Measurements from ENCODE around the gene TMC7.

DNA sequence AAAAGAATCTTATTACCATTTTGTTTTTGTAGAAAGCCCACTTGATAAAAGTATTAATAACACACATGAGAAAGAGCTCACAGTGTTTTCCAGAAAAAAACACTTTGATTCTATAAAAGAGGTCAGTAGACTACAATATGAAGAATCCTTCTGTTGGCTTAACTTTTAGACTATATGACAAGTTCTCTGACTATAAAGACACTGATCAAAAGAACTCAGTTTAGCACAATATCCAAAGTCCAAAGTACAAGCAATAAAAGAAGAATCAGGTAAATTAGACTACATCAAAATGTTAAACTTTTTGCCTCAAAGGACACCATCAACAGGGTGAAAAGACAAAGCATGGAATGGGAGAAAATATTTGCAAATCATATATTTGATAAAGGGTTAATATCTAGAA lies 46.3 kb upstream of the TMC7 start:
- no peak for TF ChIP-seq POLR2A (IDR thresholded peaks at IDR 0.05; ENCODE audit: low read depth, low read length)
- TF ChIP-seq, protein P1, sequence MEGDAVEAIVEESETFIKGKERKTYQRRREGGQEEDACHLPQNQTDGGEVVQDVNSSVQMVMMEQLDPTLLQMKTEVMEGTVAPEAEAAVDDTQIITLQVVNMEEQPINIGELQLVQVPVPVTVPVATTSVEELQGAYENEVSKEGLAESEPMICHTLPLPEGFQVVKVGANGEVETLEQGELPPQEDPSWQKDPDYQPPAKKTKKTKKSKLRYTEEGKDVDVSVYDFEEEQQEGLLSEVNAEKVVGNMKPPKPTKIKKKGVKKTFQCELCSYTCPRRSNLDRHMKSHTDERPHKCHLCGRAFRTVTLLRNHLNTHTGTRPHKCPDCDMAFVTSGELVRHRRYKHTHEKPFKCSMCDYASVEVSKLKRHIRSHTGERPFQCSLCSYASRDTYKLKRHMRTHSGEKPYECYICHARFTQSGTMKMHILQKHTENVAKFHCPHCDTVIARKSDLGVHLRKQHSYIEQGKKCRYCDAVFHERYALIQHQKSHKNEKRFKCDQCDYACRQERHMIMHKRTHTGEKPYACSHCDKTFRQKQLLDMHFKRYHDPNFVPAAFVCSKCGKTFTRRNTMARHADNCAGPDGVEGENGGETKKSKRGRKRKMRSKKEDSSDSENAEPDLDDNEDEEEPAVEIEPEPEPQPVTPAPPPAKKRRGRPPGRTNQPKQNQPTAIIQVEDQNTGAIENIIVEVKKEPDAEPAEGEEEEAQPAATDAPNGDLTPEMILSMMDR (IDR thresholded peaks at IDR 0.05; ENCODE audit: extremely low read depth in 1 of 2, insufficient read depth in 1 of 2, low read depth in 1 of 2, low read length in 2 of 2), result no peak
- no peak for TF ChIP-seq EZH2 (IDR thresholded peaks at IDR 0.05; ENCODE audit: borderline replicate concordance, low read depth, low read length, severe bottlenecking)
- TF ChIP-seq FOS (IDR thresholded peaks at IDR 0.05; ENCODE audit: borderline replicate concordance, insufficient read depth, low read length), result no peak
- TF ChIP-seq, protein P2, sequence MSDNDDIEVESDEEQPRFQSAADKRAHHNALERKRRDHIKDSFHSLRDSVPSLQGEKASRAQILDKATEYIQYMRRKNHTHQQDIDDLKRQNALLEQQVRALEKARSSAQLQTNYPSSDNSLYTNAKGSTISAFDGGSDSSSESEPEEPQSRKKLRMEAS (IDR thresholded peaks at IDR 0.05; ENCODE audit: insufficient read depth, insufficient read length), result no peak
- TF ChIP-seq POLR2AphosphoS5 (IDR thresholded peaks at IDR 0.05; ENCODE audit: insufficient read depth, low read depth, low read length), result no peak
- no peak for TF ChIP-seq JUN (IDR thresholded peaks at IDR 0.05; ENCODE audit: borderline replicate concordance, insufficient read depth, insufficient read length, low read depth)
